Measurements from ENCODE around the gene IKZF4.

Gene IKZF4

GRCh38 chr12:56061982-56062381, 41.1 kb downstream of the IKZF4 start:
- H2AFZ ChIP-seq (ENCODE audit: low read length), result no peak overlapping the region
- H3K9ac ChIP-seq (ENCODE audit: low read length), result no peak overlapping the region
- H3F3A ChIP-seq (ENCODE audit: insufficient read depth, low read length), result no peaks in the 10 kb centered on the region
- H3K4me3 ChIP-seq (ENCODE audit: low read depth, low read length, poor library complexity, severe bottlenecking), result no peak overlapping the region
- H3K9me3 ChIP-seq (ENCODE audit: low read length), result peaks cover 5% of the 10 kb centered on the region; the same call in 1 of the 2 replicates
- H3K4me1 ChIP-seq (ENCODE audit: insufficient read depth, low read length, severe bottlenecking), result no peaks in the 10 kb centered on the region
- no peaks in the 10 kb centered on the region for H3K79me2 ChIP-seq (ENCODE audit: insufficient read depth, low read length)
- no peaks in the 10 kb centered on the region for H3K36me3 ChIP-seq (ENCODE audit: insufficient read depth, low read length)
- peaks cover 6% of the 10 kb centered on the region; the same call in 1 of the 2 replicates for H3K27me3 ChIP-seq (ENCODE audit: insufficient read depth, low read length)
- no peak overlapping the region for H3K27ac ChIP-seq (ENCODE audit: low read depth, low read length, poor library complexity, severe bottlenecking)
- H3K9me2 ChIP-seq (ENCODE audit: low read depth, low read length), result no peaks in the 10 kb centered on the region
- TF ChIP-seq CTCF (IDR thresholded peaks at IDR 0.05; ENCODE audit: low read length) (no peak), EZH2 (IDR thresholded peaks at IDR 0.05; ENCODE audit: borderline replicate concordance, low read length) (no peak)
- H4K20me1 ChIP-seq (ENCODE audit: insufficient read depth, low read length), result no peaks in the 10 kb centered on the region
- H3K4me2 ChIP-seq (ENCODE audit: low read length), result no peak overlapping the region

- Histone ChIP-seq H3K4me3 (ENCODE audit: low read depth, low read length, poor library complexity, severe bottlenecking) (no peak overlapping the region), H3K4me1 (ENCODE audit: insufficient read depth, low read length, severe bottlenecking) (no peaks in the 10 kb centered on the region), H3K27me3 (ENCODE audit: insufficient read depth, low read length) (peaks cover 6% of the 10 kb centered on the region; the same call in 1 of the 2 replicates), H3K9ac (ENCODE audit: low read length) (no peak overlapping the region), H3K9me2 (ENCODE audit: low read depth, low read length) (no peaks in the 10 kb centered on the region), H3K27ac (ENCODE audit: low read depth, low read length, poor library complexity, severe bottlenecking) (no peak overlapping the region), H3K79me2 (ENCODE audit: insufficient read depth, low read length) (no peaks in the 10 kb centered on the region), H3K4me2 (ENCODE audit: low read length) (no peak overlapping the region), H3K36me3 (ENCODE audit: insufficient read depth, low read length) (no peaks in the 10 kb centered on the region), H4K20me1 (ENCODE audit: insufficient read depth, low read length) (no peaks in the 10 kb centered on the region), H3K9me3 (ENCODE audit: low read length) (peaks cover 5% of the 10 kb centered on the region; the same call in 1 of the 2 replicates), H2AFZ (ENCODE audit: low read length) (no peak overlapping the region), H3F3A (ENCODE audit: insufficient read depth, low read length) (no peaks in the 10 kb centered on the region)
- no peak for TF ChIP-seq EZH2 (IDR thresholded peaks at IDR 0.05; ENCODE audit: borderline replicate concordance, low read length)
- TF ChIP-seq CTCF (IDR thresholded peaks at IDR 0.05; ENCODE audit: low read length), result no peak
Measured at GRCh38 chr12:56062996-56063395, 42.2 kb downstream of the IKZF4 start.

- no peaks in the 10 kb centered on the region for H3K79me2 ChIP-seq (ENCODE audit: insufficient read depth, low read length)
- TF ChIP-seq CTCF (IDR thresholded peaks at IDR 0.05; ENCODE audit: low read length) (no peak), EZH2 (IDR thresholded peaks at IDR 0.05; ENCODE audit: borderline replicate concordance, low read length) (no peak)
- H3F3A ChIP-seq (ENCODE audit: insufficient read depth, low read length), result no peaks in the 10 kb centered on the region
- H3K4me1 ChIP-seq (ENCODE audit: insufficient read depth, low read length, severe bottlenecking), result no peaks in the 10 kb centered on the region
- no peak overlapping the region for H3K27ac ChIP-seq (ENCODE audit: low read depth, low read length, poor library complexity, severe bottlenecking)
- no peaks in the 10 kb centered on the region for H3K9me3 ChIP-seq (ENCODE audit: low read length)
- no peaks in the 10 kb centered on the region for H3K9me2 ChIP-seq (ENCODE audit: low read depth, low read length)
- no peaks in the 10 kb centered on the region for H4K20me1 ChIP-seq (ENCODE audit: insufficient read depth, low read length)
- H3K36me3 ChIP-seq (ENCODE audit: insufficient read depth, low read length), result no peaks in the 10 kb centered on the region
- H2AFZ ChIP-seq (ENCODE audit: low read length), result no peak overlapping the region
- H3K4me2 ChIP-seq (ENCODE audit: low read length), result no peak overlapping the region
- no peak overlapping the region for H3K9ac ChIP-seq (ENCODE audit: low read length)
- H3K4me3 ChIP-seq (ENCODE audit: low read depth, low read length, poor library complexity, severe bottlenecking), result no peak overlapping the region
- H3K27me3 ChIP-seq (ENCODE audit: insufficient read depth, low read length), result no peaks in the 10 kb centered on the region
Measured at GRCh38 chr12:56071648-56072047, 50.8 kb downstream of the IKZF4 start.
